Gastrocnemius medialis (tissue), 4 donors: Measurements from ENCODE around the gene FKBP11. TPM values are rescaled to one million over a fixed set of nuclear protein-coding genes. Genes with fewer than 3 reads are reported as not detected.

ENCODE experiments used
- ATAC-seq, 2 donors: fragments of 150-250 bp; one replicate each; pipeline ENCODE4 v1.9.1; 2016
- DNase-seq, 2 donors: peaks; one replicate each; pipeline ENCODE4 v3.0.0-alpha.2; 2019
- H3K27ac ChIP-seq, 4 donors: fragments of 200-600 bp; sonication (generic); 1 replicate in 1 of 4; 2 replicates in 3 of 4; pipeline ENCODE4 v1.5.1; 2016 to 2018; ENCODE audit warnings: mild to moderate bottlenecking in 2 of 4, moderate library complexity in 1 of 4
- H3K27me3 ChIP-seq, 3 donors: fragments of 200-600 bp; sonication (generic) in 2 of 3; 1 replicate in 1 of 3; 2 replicates in 2 of 3; pipeline versions ENCODE4 v1.5.1 to v1.6.0; 2016 to 2019; ENCODE audit warnings: mild to moderate bottlenecking in 1 of 3, moderate library complexity in 1 of 3
- H3K36me3 ChIP-seq, 2 donors: fragments of 200-600 bp; sonication (generic) in 1 of 2; one replicate each; pipeline ENCODE4 v1.5.1; 2017 to 2018
- H3K4me1 ChIP-seq, 2 donors: fragments of 200-600 bp; sonication (generic) in 1 of 2; one replicate each; pipeline ENCODE4 v1.5.1; 2016 to 2017; ENCODE audit warnings: mild to moderate bottlenecking in 2 of 2
- H3K4me3 ChIP-seq, 4 donors: fragments of 200-600 bp; sonication (generic) in 3 of 4; 1 replicate in 1 of 4; 2 replicates in 3 of 4; pipeline ENCODE4 v1.5.1; 2016 to 2019; ENCODE audit warnings: mild to moderate bottlenecking in 2 of 4
- H3K9me3 ChIP-seq, 3 donors: fragments of 200-600 bp; sonication (generic) in 2 of 3; 1 replicate in 1 of 3; 2 replicates in 2 of 3; pipeline ENCODE4 v1.5.1; 2016 to 2019
- POLR2A ChIP-seq, 2 donors: fragments of 450-650 bp; IDR thresholded peaks; one replicate each; pipeline ENCODE4 v1.6.1; 2017; ENCODE audit warnings: antibody characterized with exemption in 2 of 2, mild to moderate bottlenecking in 2 of 2, moderate library complexity in 2 of 2
- in situ Hi-C, 4 donors: fragments of 200-750 bp; cut with MboI; loops; one replicate each; pipeline versions ENCODE4 v1.15.0 to v1.8.0; 2017; ENCODE audit warnings: low sequenced_read_pairs in 4 of 4
- intact Hi-C: fragments of 100-400 bp; cut with DNase I; formaldehyde crosslinking; loops from one replicate; pipeline ENCODE4 v1.15.1; 2023; ENCODE audit warnings: low total_unique reads
- total RNA-seq, 4 donors: library from RNA; depleted of rRNA; stranded (reverse); fragments of >200 nt; gene quantifications; one replicate each; pipeline versions ENCODE4 v1.1.0 to v1.2.3, GENCODE V29; 2016
- TF ChIP-seq, protein P1 (sequence below), 5 experiments: fragments of 450-650 bp in 3 of 5; fragments of 200-600 bp in 2 of 5; sonication (generic) in 2 of 5; IDR thresholded peaks in 4 of 5; conservative IDR thresholded peaks in 1 of 5; 1 replicate in 4 of 5; 2 replicates in 1 of 5; pipeline ENCODE4 v1.5.1; 2016 to 2019; ENCODE audit warnings: antibody characterized with exemption in 5 of 5, mild to moderate bottlenecking in 3 of 5, moderate library complexity in 3 of 5

FKBP11 gene
- total RNA-seq, 4 donors from 2014 or later: 2.1 to 3.9 (median 3.0) TPM; not detected in 1

DNA sequence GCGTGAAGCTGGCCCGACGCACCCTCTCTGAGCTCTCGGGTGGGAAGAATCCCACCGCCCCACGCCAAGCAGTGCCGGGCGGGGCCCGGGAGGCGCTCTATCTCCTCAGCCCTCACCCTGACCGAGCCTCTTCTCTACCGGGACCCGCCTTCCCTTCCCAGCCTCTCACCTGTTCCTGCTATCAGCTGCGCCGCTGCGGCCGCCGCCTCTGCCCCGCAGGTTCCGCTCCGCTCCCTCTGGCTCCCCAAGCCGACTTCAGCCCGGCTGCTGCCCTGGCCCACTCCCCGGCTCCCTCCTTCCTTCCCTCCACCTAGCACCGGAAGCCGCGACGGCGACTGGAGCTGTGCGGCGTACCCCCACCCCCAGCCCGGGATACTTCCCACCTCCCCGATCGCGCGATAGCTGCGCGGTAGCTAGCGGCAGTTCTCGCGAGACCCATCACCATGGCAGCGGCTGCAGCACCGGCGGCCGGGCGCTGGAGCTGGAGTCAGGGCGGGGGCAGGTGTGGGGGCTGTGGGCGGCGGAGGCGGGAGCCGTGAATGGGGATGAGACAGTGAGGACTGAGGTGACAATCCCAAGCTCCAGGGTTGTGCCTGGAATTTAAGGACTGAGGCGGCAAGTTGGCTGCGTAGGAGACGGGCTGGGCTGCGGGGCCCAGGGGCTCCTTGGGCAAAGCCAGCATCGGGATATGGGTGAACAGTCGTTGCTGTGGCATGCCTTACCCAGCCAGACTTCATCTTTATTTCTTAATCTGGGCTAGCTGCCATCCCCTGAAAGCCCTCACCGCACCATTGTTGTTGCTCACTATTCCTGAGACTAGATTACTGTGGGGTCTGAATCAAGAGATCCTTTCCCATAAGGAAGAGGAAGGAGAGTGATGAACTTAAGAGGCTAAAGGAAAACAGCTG lies 32.1 kb upstream of the FKBP11 start, which contains the start of gene ARF3:
Gene ARF3, minus strand, starts transcription at position 347 of the 908 bp plus-strand sequence. CDS start 16,392 bp downstream, outside the sequence.
- H3K4me3 ChIP-seq: peak within 1 kb of the TSS; percentile 86 to 100 (median 88)
- peaks cover 0 to 4% (median 0%) of the 10 kb centered on the region in 3 donors for H3K27me3 ChIP-seq
- peak; percentile 82 to 83 for DNase-seq
- H3K4me1 ChIP-seq: peaks cover 15 to 16% of the 10 kb centered on the region in 2 donors
- peak; percentile 89 to 92 for ATAC-seq
- H3K9me3 ChIP-seq: no peaks in the 10 kb centered on the region
- TF ChIP-seq POLR2A (IDR thresholded peaks at IDR 0.05): peak; percentile 41 to 43
- TF ChIP-seq, protein P1, sequence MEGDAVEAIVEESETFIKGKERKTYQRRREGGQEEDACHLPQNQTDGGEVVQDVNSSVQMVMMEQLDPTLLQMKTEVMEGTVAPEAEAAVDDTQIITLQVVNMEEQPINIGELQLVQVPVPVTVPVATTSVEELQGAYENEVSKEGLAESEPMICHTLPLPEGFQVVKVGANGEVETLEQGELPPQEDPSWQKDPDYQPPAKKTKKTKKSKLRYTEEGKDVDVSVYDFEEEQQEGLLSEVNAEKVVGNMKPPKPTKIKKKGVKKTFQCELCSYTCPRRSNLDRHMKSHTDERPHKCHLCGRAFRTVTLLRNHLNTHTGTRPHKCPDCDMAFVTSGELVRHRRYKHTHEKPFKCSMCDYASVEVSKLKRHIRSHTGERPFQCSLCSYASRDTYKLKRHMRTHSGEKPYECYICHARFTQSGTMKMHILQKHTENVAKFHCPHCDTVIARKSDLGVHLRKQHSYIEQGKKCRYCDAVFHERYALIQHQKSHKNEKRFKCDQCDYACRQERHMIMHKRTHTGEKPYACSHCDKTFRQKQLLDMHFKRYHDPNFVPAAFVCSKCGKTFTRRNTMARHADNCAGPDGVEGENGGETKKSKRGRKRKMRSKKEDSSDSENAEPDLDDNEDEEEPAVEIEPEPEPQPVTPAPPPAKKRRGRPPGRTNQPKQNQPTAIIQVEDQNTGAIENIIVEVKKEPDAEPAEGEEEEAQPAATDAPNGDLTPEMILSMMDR (IDR thresholded peaks at IDR 0.05 in 4 of 5, conservative IDR thresholded peaks at IDR 0.05 in 1 of 5): no peak
- in situ Hi-C loops: no loop called here
- intact Hi-C loops: no loop called here
- peak within 1 kb of the TSS; percentile 58 to 81 (median 74) for H3K27ac ChIP-seq
- H3K36me3 ChIP-seq: no peaks in the 10 kb centered on the region

DNA sequence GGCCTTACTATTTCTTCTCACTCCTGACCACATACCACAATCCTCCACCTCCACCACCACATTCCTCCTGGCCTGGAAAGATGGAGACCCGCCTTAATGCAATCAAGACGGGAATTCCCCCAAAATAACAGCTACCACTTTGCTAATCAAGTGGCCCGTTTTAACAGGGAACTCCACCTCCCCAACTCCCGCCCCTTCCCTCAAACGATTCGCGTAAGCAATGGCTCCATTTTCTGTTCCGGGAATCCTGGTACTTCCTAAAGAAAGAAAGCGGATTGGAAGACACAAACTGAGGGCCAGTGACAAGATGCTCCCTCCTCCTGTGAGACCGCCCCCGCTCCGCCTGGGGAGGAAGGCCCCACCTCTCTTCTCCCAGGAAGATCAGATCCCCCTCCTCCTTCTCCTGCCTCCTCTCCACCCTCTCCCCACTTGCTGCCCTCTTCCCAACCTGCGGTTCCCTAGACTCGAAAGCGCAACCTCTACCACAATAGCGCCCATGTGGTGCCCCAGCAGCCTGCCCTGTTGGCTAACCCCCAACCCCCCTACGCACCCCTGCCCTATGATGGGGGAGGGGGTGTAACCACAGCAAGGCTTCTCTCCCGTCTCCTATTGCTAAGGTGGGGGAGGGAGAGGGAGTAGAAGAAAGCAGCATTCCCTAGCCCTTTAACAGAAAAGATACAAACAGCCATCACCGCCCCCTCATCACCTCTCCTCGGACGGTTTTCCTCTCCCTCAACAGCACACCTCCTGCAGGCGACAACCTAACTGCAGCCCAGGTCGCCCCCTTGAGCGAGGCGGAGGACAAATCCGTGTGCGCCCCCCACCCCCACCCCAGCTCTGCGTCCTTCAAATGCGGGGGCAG lies 31.2 kb upstream of the FKBP11 start:
- DNase-seq (peak; percentile 62 to 68), ATAC-seq (peak; percentile 55 to 66)
- Histone ChIP-seq H3K9me3 (no peaks in the 10 kb centered on the region), H3K27me3 (peaks cover 0 to 4% (median 0%) of the 10 kb centered on the region in 3 donors), H3K4me3 (peak overlapping the region; percentile 86 to 100 (median 88)), H3K27ac (peak overlapping the region; percentile 58 to 81 (median 74)), H3K36me3 (no peaks in the 10 kb centered on the region), H3K4me1 (peaks cover 15 to 16% of the 10 kb centered on the region in 2 donors)
- intact Hi-C loops: no loop called here
- peak in 1 of 2 donors; percentile 14 for TF ChIP-seq POLR2A (IDR thresholded peaks at IDR 0.05)
- TF ChIP-seq, protein P1 (IDR thresholded peaks at IDR 0.05 in 4 of 5, conservative IDR thresholded peaks at IDR 0.05 in 1 of 5): no peak
- in situ Hi-C loops: no loop called here

GRCh38 chr12:48954841-48955501 lies 29.7 kb upstream of the FKBP11 start:
- TF ChIP-seq, protein P1 (IDR thresholded peaks at IDR 0.05 in 4 of 5, conservative IDR thresholded peaks at IDR 0.05 in 1 of 5): no peak
- no peak for TF ChIP-seq POLR2A (IDR thresholded peaks at IDR 0.05)
- Histone ChIP-seq H3K4me3 (no peak overlapping the region), H3K27ac (no peak overlapping the region), H3K27me3 (no peaks in the 10 kb centered on the region), H3K4me1 (peaks cover 15 to 16% of the 10 kb centered on the region in 2 donors), H3K36me3 (no peaks in the 10 kb centered on the region), H3K9me3 (no peaks in the 10 kb centered on the region)
- ATAC-seq: no peak
- intact Hi-C loops: no loop called here
- in situ Hi-C loops: no loop called here
- DNase-seq: no peak

DNA sequence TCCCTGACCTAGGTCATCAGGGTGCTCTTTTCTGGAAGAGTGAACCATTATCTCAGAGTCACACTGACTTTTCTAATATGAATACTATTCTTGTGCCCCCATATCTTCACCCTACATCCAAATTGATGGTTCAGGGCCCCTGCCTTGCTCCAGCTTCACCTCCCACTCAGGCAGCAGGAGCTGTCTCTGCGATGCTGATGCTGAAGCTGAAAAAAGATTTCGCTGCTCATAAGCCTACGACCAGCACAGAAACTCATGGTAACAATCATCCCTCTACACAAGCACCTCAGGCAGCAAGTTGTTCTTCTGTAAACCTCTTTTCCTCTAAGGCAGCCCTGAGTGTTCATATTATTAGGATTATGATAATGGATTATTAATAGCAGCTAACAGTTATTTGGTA lies 28.8 kb upstream of the FKBP11 start:
- DNase-seq: no peak
- in situ Hi-C loops (no loop called here), intact Hi-C loops (no loop called here)
- no peaks in the 10 kb centered on the region for H3K9me3 ChIP-seq
- H3K36me3 ChIP-seq: no peaks in the 10 kb centered on the region
- no peak overlapping the region for H3K27ac ChIP-seq
- TF ChIP-seq, protein P1 (IDR thresholded peaks at IDR 0.05 in 4 of 5, conservative IDR thresholded peaks at IDR 0.05 in 1 of 5): no peak
- TF ChIP-seq POLR2A (IDR thresholded peaks at IDR 0.05): no peak
- peaks cover 15 to 16% of the 10 kb centered on the region in 2 donors for H3K4me1 ChIP-seq
- no peak for ATAC-seq
- no peaks in the 10 kb centered on the region for H3K27me3 ChIP-seq
- H3K4me3 ChIP-seq: no peak overlapping the region
